NCI-H82 (cell line): ENCODE results near the gene GALP.
"Not testable (repeated sequence)": the region's sequence is repeated elsewhere in the genome, so short reads cannot be mapped to it uniquely, and the experiment has no call there.

Source experiments
- DNase-seq: peaks from one replicate; lab custom pipeline; 2025; lab: John Stamatoyannopoulos, UW

GALP gene

DNA sequence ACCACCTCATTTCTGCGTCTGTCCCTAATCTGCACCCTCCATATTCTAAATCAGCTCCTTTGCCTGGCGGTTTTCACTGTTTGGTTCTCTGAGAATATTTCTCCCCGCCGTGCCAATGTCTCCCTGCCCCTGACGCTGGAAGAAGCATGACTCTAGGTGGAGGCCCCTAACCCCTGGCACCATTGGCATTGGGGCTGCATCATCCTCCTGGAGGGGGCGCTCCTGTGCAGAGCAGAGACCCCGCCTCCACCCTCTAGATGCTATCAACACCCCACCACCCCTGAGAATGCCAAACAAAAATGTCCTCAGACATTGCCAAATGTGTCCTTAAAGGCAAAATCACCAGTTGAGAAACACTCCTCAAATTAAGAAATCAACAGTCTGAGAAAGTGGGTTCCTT, 15.3 kb downstream of the GALP start:
- no peak for DNase-seq

DNA sequence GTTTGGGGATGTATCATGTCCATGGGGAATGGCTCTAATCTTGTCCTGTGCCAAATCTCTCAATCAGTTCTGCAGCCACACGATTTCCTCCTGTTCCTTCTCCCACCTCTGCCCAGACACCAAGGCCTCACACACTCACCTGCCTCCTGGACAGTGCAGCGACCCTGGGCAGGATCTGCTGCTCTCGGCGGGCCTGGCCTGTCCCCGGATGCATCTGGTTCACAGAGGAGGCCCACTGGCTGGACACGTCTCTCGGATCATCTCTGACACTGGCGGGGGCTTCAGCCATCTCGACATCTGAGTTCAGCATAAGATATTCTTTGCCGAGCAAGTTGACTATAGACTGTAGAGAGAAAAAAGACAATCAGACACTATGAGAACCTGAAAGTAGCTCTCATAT, 15.9 kb downstream of the GALP start:
- DNase-seq = no peak

DNA sequence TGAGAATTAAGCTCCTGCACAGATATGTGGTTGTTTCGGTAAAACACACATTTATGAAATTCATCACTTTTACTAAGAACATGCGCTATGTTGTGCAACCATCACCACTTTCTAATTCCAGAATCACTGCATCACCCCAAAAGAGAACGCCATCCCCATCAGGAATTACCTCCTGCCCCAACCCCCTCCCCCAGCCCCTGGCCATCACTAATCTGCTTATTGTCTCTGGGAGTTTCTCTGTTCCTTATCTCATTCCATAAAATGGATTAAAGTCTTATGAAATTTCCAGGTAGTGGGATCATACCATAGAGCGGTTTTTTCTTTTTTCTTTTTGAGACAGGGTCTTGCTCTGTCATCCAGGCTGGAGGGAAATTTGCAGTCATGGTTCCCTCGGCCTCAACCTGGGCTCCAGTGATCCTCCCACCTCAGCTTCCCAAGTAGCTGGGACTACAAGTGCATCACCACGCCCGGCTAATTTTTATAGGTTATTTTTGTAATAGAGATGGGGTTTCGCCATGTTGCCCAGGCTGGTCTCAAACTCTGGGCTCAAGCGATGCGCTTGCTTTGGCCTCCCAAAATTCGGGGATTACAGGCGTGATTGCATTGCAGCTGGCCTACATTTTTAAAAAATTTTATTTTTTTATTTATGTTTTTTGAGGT, 18.3 kb downstream of the GALP start:
- DNase-seq = peak; percentile 78

DNA sequence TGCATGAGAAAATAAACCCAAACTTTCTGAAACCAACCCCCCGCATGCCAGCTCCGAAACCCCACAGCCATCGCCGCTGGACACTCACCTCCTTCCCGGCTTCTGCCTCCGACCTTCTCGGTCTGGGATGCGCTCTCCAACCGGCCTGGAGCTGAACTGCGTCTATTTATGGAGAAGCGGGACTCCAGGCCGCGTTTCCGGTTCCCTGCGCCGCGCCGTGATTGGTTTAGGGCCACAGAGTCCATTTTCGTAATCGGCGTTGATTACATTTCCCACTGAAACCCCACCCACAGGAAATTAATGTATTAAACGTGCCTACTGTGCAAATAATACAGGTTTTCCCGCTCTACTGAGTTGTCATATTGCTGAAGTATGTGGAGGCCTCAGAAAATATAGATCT, 21.8 kb downstream of the GALP start, which contains the start of gene ZSCAN5B:
Gene ZSCAN5B, minus strand, starts transcription at position 138 of the 400 bp plus-strand sequence. CDS start 4,731 bp downstream, outside the sequence.
- not testable (repeated sequence) for DNase-seq

DNA sequence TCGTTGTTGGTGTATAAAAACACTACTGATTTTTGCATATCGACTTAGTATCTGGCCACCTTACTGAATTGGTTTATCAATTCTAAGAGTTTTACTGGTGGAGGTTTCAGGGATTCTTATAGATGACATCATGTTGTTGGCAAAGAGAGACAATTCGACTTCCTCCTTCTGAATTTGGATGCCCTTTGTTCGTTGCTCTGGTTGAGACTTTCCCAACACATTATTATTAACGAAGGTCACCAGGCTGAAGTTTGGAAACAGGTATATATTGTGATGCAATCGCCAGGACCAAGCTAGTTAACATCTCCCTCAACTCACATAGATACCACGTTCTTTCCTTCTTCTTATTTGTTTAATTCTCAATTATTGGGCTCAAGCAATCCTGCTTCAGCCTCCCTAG, 23.9 kb downstream of the GALP start:
- DNase-seq = no peak

DNA sequence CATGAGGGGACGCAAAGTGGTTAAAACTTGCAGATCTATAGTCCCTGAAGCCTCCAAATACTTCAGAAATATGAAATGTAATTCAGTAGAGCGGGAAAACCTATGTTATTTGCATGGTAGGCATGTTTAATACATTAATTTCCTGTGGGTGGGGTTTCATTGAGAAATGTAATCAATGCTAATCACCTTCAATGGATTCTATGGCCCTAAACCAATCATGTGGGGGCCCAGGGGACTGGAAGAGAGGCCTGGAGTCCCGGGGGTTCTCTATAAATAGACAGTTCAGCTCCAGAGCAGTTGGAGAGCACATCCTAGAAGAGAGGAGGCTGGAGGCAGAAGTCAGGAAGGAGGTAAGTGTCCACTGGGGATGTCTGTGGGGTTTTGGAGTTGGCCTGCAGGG, 26.2 kb downstream of the GALP start, which contains the start of gene ZSCAN5C:
Gene ZSCAN5C, plus strand, starts transcription at position 301 of the 400 bp plus-strand sequence. CDS start 3,641 bp downstream, outside the sequence.
- DNase-seq = no peak

DNA sequence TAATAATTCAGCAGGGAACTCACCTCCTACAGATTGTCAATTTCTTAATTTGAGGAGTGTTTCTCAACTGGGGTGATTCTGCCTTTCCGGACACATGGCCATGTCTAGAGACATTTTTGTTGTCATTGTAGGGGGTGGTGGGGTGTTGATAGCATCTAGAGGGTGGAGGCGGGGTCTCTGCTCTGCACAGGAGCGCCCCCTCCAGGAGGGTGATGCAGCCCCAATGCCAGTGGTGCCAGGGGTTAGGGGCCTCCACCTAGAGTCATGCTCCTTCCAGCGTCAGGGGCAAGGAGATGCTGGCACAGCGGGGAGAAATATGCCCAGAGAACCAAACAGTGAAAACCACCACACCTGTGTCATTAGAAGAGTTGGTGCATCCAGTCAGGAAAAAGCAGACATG, 31.8 kb downstream of the GALP start:
- DNase-seq = not testable (repeated sequence)

DNA sequence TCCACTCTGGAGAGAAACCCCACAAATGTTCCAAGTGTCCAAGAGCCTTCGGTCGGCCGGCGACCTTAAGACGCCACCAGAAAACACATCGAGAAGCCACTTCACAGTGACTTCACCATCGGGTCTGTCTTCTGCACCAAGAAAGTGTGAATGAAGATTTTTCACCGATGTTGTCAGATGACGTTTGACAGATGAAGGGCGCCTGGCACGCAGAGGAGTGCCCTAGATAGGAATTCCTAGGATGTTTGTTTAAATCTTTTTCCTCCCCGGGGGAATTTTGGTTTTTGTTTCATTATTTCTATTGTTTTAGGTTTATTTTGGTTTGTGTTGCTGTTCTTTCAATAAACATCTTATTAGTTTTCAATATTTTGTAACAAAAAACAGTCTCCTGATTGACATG, 33.3 kb downstream of the GALP start:
- no peak for DNase-seq

DNA sequence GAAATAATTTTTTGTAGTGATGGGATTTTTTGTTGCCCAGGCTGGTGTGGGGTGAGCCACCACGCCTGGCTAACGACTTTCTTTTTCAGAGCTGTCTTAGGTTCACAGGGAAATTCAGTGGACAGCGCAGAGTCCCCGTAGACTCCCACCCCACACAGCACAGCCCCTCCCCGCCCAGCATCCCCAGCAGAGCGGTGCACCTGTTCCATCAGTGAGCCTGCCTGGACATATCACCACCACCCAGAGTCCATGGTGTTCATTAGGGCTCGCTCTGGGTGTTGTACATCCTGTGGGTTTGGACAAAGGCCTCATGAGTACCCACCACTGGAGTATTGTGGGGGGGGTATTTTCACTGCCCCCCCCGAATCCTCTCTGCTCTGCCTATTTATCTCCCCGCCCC, 34.2 kb downstream of the GALP start:
- not testable (repeated sequence) for DNase-seq

DNA sequence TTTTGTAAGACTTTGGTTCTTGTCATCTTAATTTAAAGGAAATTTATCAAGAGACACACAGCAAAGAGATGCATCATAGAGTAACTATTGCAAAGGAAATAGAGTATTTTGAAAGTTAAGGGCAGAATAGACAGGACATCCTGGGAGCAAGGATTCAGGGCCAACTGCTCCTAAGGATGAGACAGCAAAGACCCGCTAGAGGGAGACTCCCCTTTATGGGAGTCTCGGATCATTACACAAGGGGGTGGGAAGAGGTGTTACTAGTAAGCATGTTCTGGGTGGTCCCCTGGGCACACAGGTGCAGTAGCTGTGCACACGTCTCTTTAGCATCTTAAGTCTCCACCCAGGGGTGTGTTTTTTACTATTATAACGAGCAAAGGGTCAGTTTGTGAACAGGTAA, 35.9 kb downstream of the GALP start:
- peak; percentile 12 for DNase-seq

DNA sequence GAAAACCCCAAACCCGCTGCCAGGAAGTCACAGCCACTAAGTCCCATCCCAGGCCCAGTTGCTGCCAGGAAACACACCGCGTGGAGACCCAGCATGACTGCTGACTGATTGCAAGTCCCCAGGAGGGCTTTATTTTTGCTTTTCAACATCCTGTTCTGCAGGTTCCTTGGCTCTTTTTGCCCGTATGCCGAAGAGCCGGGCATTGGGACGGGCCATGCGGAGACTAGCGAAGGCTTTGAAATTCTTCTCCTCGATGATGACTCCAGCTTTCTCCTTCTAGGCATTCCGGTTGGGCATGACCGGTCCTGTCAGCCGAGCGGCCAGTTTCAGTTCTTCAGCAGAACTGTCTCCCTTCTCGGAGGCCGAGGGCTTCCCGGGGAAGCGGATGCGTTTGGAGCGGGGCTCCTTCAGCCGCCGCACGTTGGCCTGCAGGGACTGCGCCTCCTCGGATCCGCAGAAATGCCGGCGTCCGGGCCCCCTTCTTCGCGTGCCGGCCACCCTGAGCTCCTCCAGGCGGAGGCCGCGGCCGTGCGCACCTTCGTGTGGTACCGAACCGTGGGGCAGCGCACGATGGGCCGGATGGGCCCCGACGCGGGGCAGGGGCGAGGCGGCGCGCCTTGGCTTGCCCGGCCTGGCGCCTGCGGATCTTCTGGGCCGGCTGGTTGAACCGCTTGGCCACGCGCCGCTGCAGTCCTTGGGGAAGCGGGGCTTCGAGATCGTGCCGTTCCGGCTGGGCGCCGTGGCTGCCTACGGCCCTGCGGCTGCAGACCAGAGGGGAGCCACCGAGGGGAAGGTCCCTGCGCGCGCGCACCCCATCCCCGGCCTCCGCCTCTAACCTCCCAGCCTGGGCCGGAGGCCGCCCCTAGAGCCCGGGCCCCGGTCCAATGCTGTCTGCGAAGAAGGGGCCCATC, 41.5 kb downstream of the GALP start:
- no peak for DNase-seq

DNA sequence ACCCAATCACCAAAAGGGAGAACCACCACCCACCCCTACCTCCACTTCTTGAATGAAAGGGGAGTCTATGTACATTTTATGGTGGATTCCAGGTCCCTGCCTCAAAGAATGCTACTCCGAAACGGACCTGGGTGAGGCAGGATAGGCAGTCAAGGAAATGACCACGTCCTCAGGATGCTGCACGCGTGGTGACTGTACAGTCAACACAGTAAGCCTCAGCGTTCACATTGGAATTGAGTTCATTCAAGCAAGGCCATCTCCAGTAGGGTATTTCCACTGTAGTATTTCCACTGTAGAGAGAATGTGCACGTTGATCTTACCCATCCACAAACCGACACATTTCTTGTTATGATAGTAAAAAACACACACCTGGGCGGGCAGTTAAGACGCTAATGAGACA, 43.2 kb downstream of the GALP start:
- DNase-seq = no peak

DNA sequence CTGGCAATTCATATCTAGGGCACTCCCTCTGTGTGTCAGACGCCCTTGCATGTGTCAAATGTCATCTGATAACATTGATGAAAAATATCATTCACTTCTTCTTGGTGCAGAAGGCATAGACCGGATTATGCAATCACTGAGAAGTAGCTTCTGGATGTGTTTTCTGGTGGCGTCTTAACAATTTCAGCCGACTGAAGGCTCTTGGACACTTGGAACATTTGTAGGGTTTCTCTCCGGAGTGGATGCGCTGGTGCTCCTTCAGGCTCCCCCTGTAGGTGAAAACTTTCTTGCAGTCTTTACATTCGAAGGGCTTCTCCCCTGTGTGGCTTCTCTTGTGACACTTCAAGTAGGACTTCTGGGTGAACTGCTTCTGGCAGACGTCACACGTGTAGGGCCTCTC, 45.6 kb downstream of the GALP start:
- peak; percentile 23 for DNase-seq

DNA sequence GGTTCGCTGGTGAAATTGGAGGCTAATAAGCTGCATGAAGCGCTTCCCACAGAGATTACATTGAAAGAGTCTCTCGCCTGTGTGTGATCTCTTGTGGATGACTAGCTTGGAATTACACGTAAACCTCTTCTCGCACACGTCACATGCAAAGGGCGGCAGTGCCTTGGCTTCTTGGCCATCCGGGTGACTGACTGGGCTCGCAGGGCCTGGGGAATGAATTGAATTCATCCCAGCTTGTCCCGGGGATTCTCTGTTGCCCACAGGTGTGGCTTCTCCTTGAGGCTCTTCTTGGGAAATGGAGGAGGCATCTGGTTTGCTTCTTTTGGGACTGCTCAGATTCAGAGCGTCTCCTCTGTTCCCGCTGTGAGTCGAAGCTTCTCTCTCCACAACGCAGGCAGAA, 46.0 kb downstream of the GALP start:
- no peak for DNase-seq

DNA sequence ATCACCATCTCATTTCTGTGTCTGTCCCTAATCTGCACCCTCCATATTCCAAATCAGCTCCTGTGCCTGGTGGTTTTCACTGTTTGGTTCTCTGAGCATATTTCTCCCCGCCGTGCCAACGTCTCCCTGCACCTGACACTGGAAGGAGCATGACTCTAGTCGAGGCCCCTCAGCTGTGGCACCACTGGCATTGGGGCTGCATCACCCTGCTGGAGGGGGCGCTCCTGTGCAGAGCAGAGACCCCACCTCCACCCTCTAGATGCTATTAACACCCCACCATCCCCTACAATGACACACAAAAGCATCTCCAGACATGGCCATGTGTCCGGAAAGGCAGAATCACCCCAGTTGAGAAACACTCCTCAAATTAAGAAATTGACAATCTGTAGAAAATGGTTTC, 47.1 kb downstream of the GALP start:
- DNase-seq = no peak

DNA sequence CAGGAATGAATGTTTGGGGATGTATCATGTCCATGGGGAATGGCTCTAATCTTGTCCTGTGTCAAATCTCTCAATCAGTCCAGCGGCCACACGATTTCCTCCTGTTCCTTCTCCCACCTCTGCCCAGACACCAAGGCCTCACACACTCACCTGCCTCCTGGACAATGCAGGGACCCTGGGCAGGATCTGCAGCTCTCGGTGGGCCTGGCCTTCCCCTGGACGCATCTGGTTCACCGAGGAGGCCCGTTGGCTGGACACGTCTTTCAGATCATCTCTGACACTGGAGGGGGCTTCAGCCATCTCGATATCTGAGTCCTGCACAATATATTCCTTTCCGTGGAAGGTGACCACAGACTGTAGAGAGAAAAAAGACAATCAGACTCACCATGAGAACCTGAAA, 47.7 kb downstream of the GALP start:
- no peak for DNase-seq
